HepG2 (cell line): Measurements from ENCODE around the gene TAF12. TPM values are rescaled to one million over a fixed set of nuclear protein-coding genes. Genes with fewer than 3 reads are reported as not detected.

ENCODE experiments used
- ARID4A ChIP-seq: sonication (generic); formaldehyde crosslinking; IDR thresholded peaks from 2 replicates; pipeline ENCODE4 v1.5.0; 2020; ENCODE audit warnings: mild to moderate bottlenecking, missing genetic modification reagents, borderline replicate concordance
- ASH2L ChIP-seq: fragments of 300-600, 200-600 bp; sonication (generic); IDR thresholded peaks from 2 replicates; pipeline ENCODE4 v1.7.0; 2017; ENCODE audit warnings: low read depth, mild to moderate bottlenecking, moderate library complexity, mixed read lengths, low read length; ENCODE audit not compliant: insufficient read length
- HMGXB3 ChIP-seq: sonication (generic); formaldehyde crosslinking; IDR thresholded peaks from 2 replicates; pipeline ENCODE4 v1.4.0; 2020; ENCODE audit warnings: missing genetic modification reagents, borderline replicate concordance
- KDM5B ChIP-seq: sonication (generic); formaldehyde crosslinking; IDR thresholded peaks from 2 replicates; pipeline ENCODE4 v1.4.0; 2020; ENCODE audit warnings: missing genetic modification reagents, mild to moderate bottlenecking, borderline replicate concordance
- TEAD3 ChIP-seq: optimal IDR thresholded peaks from 2 replicates; pipeline ENCODE3; 2016; ENCODE audit warnings: borderline replicate concordance
- ZBTB40 ChIP-seq, 2 experiments: fragments of 450-650 bp in 1 of 2; sonication (generic) in 1 of 2; formaldehyde crosslinking in 1 of 2; IDR thresholded peaks; 2 replicates each; pipeline versions ENCODE4 v1.6.1 to v1.8.0; 2016 to 2022; ENCODE audit warnings: antibody characterized with exemption in 1 of 2, mild to moderate bottlenecking in 1 of 2, missing genetic modification reagents in 1 of 2
- ZFX ChIP-seq: sonication (generic); formaldehyde crosslinking; IDR thresholded peaks from 2 replicates; pipeline ENCODE4 v1.4.0; 2020; ENCODE audit warnings: mild to moderate bottlenecking, low read depth, missing genetic modification reagents, moderate library complexity
- polyA plus RNA-seq, 8 experiments: library from polyadenylated mRNA; depleted of rRNA in 3 of 8; stranded (reverse) in 7 of 8; unstranded in 1 of 8; fragments of >200 nt; fragmentation: Illumina TruSeq in 4 of 8; extraction: Trizol in 4 of 8; gene quantifications; 2 replicates each; pipeline versions ENCODE4 v1.2.1 to v1.2.3, GENCODE V29; 2011 to 2016; ENCODE audit warnings: low read depth in 4 of 8, missing spikeins in 1 of 8, mixed read lengths in 1 of 8; ENCODE audit not compliant: insufficient read depth in 1 of 8
- total RNA-seq, 5 experiments: library from RNA; depleted of rRNA; stranded (reverse); fragments of >200 nt; fragmentation: Illumina TruSeq; extraction: Trizol; gene quantifications; 2 replicates each; pipeline ENCODE4 v1.2.3, GENCODE V29; 2016; ENCODE audit warnings: low read depth in 1 of 5

TAF12 gene
- total and polyA plus RNA-seq, 2 of the 13 experiments (the other 11 are each of a cell fraction or from before 2014, with no cell fraction given): 16.3 to 17.1 TPM

GRCh38 chr1:28648008-28648473, 5.2 kb upstream of the TAF12 start (continued):
- TF ChIP-seq ZBTB40 (IDR thresholded peaks at IDR 0.05): no peak
- TF ChIP-seq ZBTB40 (CRISPR knock-in tag; IDR thresholded peaks at IDR 0.05): 0 out of 2 replicates have a peak, but pooled peaks have one; percentile 24
- TF ChIP-seq TEAD3 (CRISPR knock-in tag): peak; percentile 43
- TF ChIP-seq KDM5B: peak; percentile 66; the same call in 1 of the 2 replicates
- no peak for TF ChIP-seq HMGXB3
- TF ChIP-seq ASH2L: peak; percentile 32
- TF ChIP-seq ZFX (CRISPR knock-in tag): 0 out of 2 replicates have a peak, but pooled peaks have one; percentile 15
- TF ChIP-seq ARID4A (CRISPR knock-in tag): peak; percentile 60
